Stimulated activated CD8-positive, alpha-beta memory T cell treated with anti-CD3 and anti-CD28 coated beads, Interleukin-12 subunit alpha, Interleukin-12 subunit beta, amount 100 ng/mL, for 24 hours (primary cell): Measurements from ENCODE around the gene DNAJB9.

Experiments
- DNase-seq: peaks from one replicate; pipeline ENCODE4 v3.0.0-alpha.2; 2020; ENCODE audit errors: extremely low read depth

Gene DNAJB9

GRCh38 chr7:108605559-108606201, 36.0 kb downstream of the DNAJB9 start:
- no peak for DNase-seq

GRCh38 chr7:108609643-108610042, 40.0 kb downstream of the DNAJB9 start:
- no peak for DNase-seq

- no peak for DNase-seq
Observed at GRCh38 chr7:108611268-108611667, 41.6 kb downstream of the DNAJB9 start.

- no peak for DNase-seq
Observed at GRCh38 chr7:108613147-108613948, 43.7 kb downstream of the DNAJB9 start.

GRCh38 chr7:108613949-108614381, 44.3 kb downstream of the DNAJB9 start:
- DNase-seq = no peak

- DNase-seq = no peak
Observed at GRCh38 chr7:108614896-108615295, 45.2 kb downstream of the DNAJB9 start.

GRCh38 chr7:108618056-108618455, 48.4 kb downstream of the DNAJB9 start:
- no peak for DNase-seq

- no peak for DNase-seq
Observed at GRCh38 chr7:108623220-108623619, 53.5 kb downstream of the DNAJB9 start.
